ENCODE measurements around the gene LRPAP1. TPM values are rescaled to one million over a fixed set of nuclear protein-coding genes. Genes with fewer than 3 reads are reported as not detected.
"Not testable (repeated sequence)": the region's sequence is repeated elsewhere in the genome, so short reads cannot be mapped to it uniquely, and the experiment has no call there.

The LRPAP1 gene
- polyA plus RNA-seq (ENCODE audit: insufficient read length in 12 of 12), result 100 to 1,000 TPM in 1 of 12 donors, 10 to 100 TPM in 11; 61.0 to 164 (median 71.7) TPM
- long read RNA-seq, donor 1, full-length matches to known transcripts, result 60 of 60 reads
- long read RNA-seq, donor 1, partial matches to known transcripts, result 0 of 60 reads
- long read RNA-seq, donor 1, other reads (novel, unspliced or antisense), result 0 of 60 reads
- long read RNA-seq, donor 2, full-length matches to known transcripts, result 24 of 30 reads
- long read RNA-seq, donor 2, partial matches to known transcripts, result 6 of 30 reads
- long read RNA-seq, donor 2, other reads (novel, unspliced or antisense), result 0 of 30 reads
- long read RNA-seq, donor 3, full-length matches to known transcripts, result 17 of 17 reads
- long read RNA-seq, donor 3, partial matches to known transcripts, result 0 of 17 reads
- long read RNA-seq, donor 3, other reads (novel, unspliced or antisense), result 0 of 17 reads
- long read RNA-seq, donor 4, full-length matches to known transcripts, result 9 of 9 reads
- long read RNA-seq, donor 4, partial matches to known transcripts, result 0 of 9 reads
- long read RNA-seq, donor 4, other reads (novel, unspliced or antisense), result 0 of 9 reads
- long read RNA-seq, donor 5, full-length matches to known transcripts, result 50 of 50 reads
- long read RNA-seq, donor 5, partial matches to known transcripts, result 0 of 50 reads
- long read RNA-seq, donor 5, other reads (novel, unspliced or antisense), result 0 of 50 reads
- long read RNA-seq, donor 6, full-length matches to known transcripts, result 22 of 22 reads
- long read RNA-seq, donor 6, partial matches to known transcripts, result 0 of 22 reads
- long read RNA-seq, donor 6, other reads (novel, unspliced or antisense), result 0 of 22 reads
- long read RNA-seq, donor 7, full-length matches to known transcripts, result 26 of 26 reads
- long read RNA-seq, donor 7, partial matches to known transcripts, result 0 of 26 reads
- long read RNA-seq, donor 7, other reads (novel, unspliced or antisense), result 0 of 26 reads
- long read RNA-seq, donor 8, full-length matches to known transcripts, result 37 of 45 reads
- long read RNA-seq, donor 8, partial matches to known transcripts, result 8 of 45 reads
- long read RNA-seq, donor 8, other reads (novel, unspliced or antisense), result 0 of 45 reads
- long read RNA-seq, donor 9, full-length matches to known transcripts, result 19 of 19 reads
- long read RNA-seq, donor 9, partial matches to known transcripts, result 0 of 19 reads
- long read RNA-seq, donor 9, other reads (novel, unspliced or antisense), result 0 of 19 reads
- long read RNA-seq, donor 10, full-length matches to known transcripts, result 32 of 32 reads
- long read RNA-seq, donor 10, partial matches to known transcripts, result 0 of 32 reads
- long read RNA-seq, donor 10, other reads (novel, unspliced or antisense), result 0 of 32 reads
- long read RNA-seq, donor 11, full-length matches to known transcripts, result 46 of 46 reads
- long read RNA-seq, donor 11, partial matches to known transcripts, result 0 of 46 reads
- long read RNA-seq, donor 11, other reads (novel, unspliced or antisense), result 0 of 46 reads

- DNase-seq, result peak; percentile 93
Observed at GRCh38 chr4:3531879-3532750, at the start of gene LRPAP1. Gene LRPAP1, minus strand, starts transcription at chr4:3532422. Its CDS starts 10 bp downstream, at chr4:3532412.

GRCh38 chr4:3581334-3582090 is 49.3 kb upstream of the LRPAP1 start:
- DNase-seq, result not testable (repeated sequence)

- DNase-seq, result not testable (repeated sequence)
Observed at GRCh38 chr4:3580859-3581258, 48.6 kb upstream of the LRPAP1 start.

- not testable (repeated sequence) for DNase-seq
Observed at GRCh38 chr4:3578527-3579144, 46.4 kb upstream of the LRPAP1 start.

GRCh38 chr4:3578052-3578451 is 45.8 kb upstream of the LRPAP1 start:
- not testable (repeated sequence) for DNase-seq

GRCh38 chr4:3577208-3577892 is 45.1 kb upstream of the LRPAP1 start:
- DNase-seq, result not testable (repeated sequence)

- DNase-seq, result not testable (repeated sequence)
Observed at GRCh38 chr4:3576533-3577207, 44.4 kb upstream of the LRPAP1 start.

- not testable (repeated sequence) for DNase-seq
Observed at GRCh38 chr4:3575426-3576369, 43.5 kb upstream of the LRPAP1 start.

- not testable (repeated sequence) for DNase-seq
Observed at GRCh38 chr4:3574865-3575264, 42.6 kb upstream of the LRPAP1 start.

GRCh38 chr4:3574346-3574745 is 42.1 kb upstream of the LRPAP1 start:
- DNase-seq, result not testable (repeated sequence)

GRCh38 chr4:3573131-3573530 is 40.9 kb upstream of the LRPAP1 start:
- DNase-seq, result no peak

GRCh38 chr4:3572363-3572762 is 40.1 kb upstream of the LRPAP1 start:
- no peak for DNase-seq

GRCh38 chr4:3571921-3572320 is 39.7 kb upstream of the LRPAP1 start:
- DNase-seq, result no peak

GRCh38 chr4:3570923-3571322 is 38.7 kb upstream of the LRPAP1 start:
- not testable (repeated sequence) for DNase-seq

GRCh38 chr4:3569611-3570010 is 37.4 kb upstream of the LRPAP1 start:
- DNase-seq, result not testable (repeated sequence)

- not testable (repeated sequence) for DNase-seq
Observed at GRCh38 chr4:3566701-3567100, 34.5 kb upstream of the LRPAP1 start.

Measured in muscle of arm (tissue), 14 donors.